Vagina (tissue), 2 donors: ENCODE results near the gene SH2D7.

Experiments
- CTCF ChIP-seq, 3 experiments: fragments of 450-650 bp in 2 of 3; fragments of 200-600 bp in 1 of 3; sonication (generic) in 1 of 3; IDR thresholded peaks; one replicate each; pipeline ENCODE4 v1.5.1; 2017 to 2019; ENCODE audit warnings: antibody characterized with exemption in 3 of 3, mild to moderate bottlenecking in 2 of 3, moderate library complexity in 2 of 3
- POLR2AphosphoS5 ChIP-seq, 2 donors: sonication (generic); formaldehyde crosslinking; IDR thresholded peaks; one replicate each; pipeline ENCODE4 v1.9.0; 2017; ENCODE audit warnings: antibody characterized with exemption in 2 of 2, mild to moderate bottlenecking in 2 of 2, low read depth in 1 of 2; ENCODE audit not compliant: insufficient read depth in 1 of 2

GRCh38 chr15:78104119-78104479 lies 11.7 kb downstream of the SH2D7 start:
- TF ChIP-seq CTCF (IDR thresholded peaks at IDR 0.05): no peak
- no peak for TF ChIP-seq POLR2AphosphoS5 (IDR thresholded peaks at IDR 0.05; ENCODE audit: insufficient read depth in 1 of 2, low read depth in 1 of 2)
